ENCODE results near the gene POMC. TPM values are rescaled to one million over a fixed set of nuclear protein-coding genes. Genes with fewer than 3 reads are reported as not detected.
A peak's percentile ranks its signal among the peaks of the same experiment; 100 is the strongest.

Gene POMC
- total RNA-seq, 2 experiments from 2014 or later = 4.5 TPM

DNA sequence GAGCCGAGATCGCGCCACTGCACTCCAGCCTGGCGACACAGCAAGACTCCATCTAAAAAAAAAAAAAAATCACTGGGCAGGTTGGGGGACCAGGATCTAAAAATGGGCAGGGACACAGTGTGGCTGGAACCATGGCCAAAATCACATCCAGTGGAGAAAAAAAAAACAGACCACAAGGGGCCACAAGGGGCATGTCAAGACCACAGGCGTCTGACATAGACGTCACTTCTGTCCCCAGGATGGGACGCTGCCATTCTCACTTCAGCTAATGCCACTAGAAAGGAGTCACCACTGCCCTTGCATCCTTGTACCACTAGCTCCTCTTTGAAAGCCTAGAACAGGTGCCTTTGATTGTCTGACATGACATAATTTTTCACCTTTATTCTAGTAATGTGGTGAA, 2.5 kb upstream of the POMC start:
- H3K27me3 ChIP-seq (ENCODE audit: control insufficient read depth in 1 of 2, insufficient read depth in 2 of 2, low read length in 2 of 2) = peaks cover 34 to 40% of the 10 kb centered on the region in 2 experiments
- DNase-seq (no peak), ATAC-seq (ENCODE audit: poor library complexity) (no peak)
- Mint-ChIP-seq H3K9me3 (no peaks in the 10 kb centered on the region), H3K4me1 (ENCODE audit: low read depth) (peaks cover 23% of the 10 kb centered on the region), H3K4me3 (no peak overlapping the region), H3K27ac (no peak overlapping the region), H3K27me3 (peaks cover 69% of the 10 kb centered on the region), H3K36me3 (ENCODE audit: low read depth) (no peaks in the 10 kb centered on the region)
- H3K9me3 ChIP-seq (ENCODE audit: control insufficient read depth in 1 of 2, insufficient read depth in 1 of 2, low read length in 2 of 2) = peaks cover 0 to 5% of the 10 kb centered on the region in 2 experiments
- TF ChIP-seq, protein P1, sequence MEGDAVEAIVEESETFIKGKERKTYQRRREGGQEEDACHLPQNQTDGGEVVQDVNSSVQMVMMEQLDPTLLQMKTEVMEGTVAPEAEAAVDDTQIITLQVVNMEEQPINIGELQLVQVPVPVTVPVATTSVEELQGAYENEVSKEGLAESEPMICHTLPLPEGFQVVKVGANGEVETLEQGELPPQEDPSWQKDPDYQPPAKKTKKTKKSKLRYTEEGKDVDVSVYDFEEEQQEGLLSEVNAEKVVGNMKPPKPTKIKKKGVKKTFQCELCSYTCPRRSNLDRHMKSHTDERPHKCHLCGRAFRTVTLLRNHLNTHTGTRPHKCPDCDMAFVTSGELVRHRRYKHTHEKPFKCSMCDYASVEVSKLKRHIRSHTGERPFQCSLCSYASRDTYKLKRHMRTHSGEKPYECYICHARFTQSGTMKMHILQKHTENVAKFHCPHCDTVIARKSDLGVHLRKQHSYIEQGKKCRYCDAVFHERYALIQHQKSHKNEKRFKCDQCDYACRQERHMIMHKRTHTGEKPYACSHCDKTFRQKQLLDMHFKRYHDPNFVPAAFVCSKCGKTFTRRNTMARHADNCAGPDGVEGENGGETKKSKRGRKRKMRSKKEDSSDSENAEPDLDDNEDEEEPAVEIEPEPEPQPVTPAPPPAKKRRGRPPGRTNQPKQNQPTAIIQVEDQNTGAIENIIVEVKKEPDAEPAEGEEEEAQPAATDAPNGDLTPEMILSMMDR (IDR thresholded peaks at IDR 0.05) = no peak
- no peak overlapping the region for H3K4me3 ChIP-seq (ENCODE audit: low read length)
- ChIA-PET CTCF (no interaction called here), POLR2A (no interaction called here)
- no peak overlapping the region for H3K27ac ChIP-seq (ENCODE audit: low read depth in 1 of 2, low read length in 2 of 2)
- H3K36me3 ChIP-seq (ENCODE audit: insufficient read depth, low read length) = no peaks in the 10 kb centered on the region
- intact Hi-C loops (cut with DNase I, micrococcal nuclease) = no loop called here
- peaks cover 21% of the 10 kb centered on the region for H3K4me1 ChIP-seq (ENCODE audit: insufficient read depth, low read length)

DNA sequence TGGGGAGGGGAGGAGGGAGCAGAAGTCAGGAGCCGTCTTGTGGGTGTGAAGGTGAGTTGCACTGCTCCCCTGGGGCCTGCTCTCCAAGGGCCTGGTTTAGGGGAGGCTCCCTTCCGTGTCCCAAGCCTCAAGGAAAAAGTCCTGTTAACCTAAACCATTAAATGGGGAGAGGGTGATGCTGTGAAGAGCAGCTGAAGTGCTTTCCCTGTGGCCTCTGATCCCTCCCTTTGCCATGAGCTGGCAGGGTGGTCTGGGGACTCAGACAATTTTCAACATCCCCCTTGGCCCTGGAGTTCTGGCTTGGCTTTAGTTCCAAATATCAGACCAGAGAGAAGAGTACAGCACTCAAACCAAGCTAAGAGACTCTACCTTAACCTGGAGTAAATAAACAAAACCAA, 692 bp upstream of the POMC start:
- no peaks in the 10 kb centered on the region for H3K36me3 ChIP-seq (ENCODE audit: insufficient read depth, low read length)
- H3K27me3 Mint-ChIP-seq = peaks cover 68% of the 10 kb centered on the region
- ATAC-seq (ENCODE audit: poor library complexity) (no peak), DNase-seq (no peak)
- H3K9me3 Mint-ChIP-seq = no peaks in the 10 kb centered on the region
- H3K27ac ChIP-seq (ENCODE audit: low read depth in 1 of 2, low read length in 2 of 2) = no peak overlapping the region
- TF ChIP-seq, protein P1 (IDR thresholded peaks at IDR 0.05) = no peak
- peaks cover 27% of the 10 kb centered on the region for H3K4me1 Mint-ChIP-seq (ENCODE audit: low read depth)
- H3K4me1 ChIP-seq (ENCODE audit: insufficient read depth, low read length) = peaks cover 25% of the 10 kb centered on the region
- intact Hi-C loops (cut with DNase I, micrococcal nuclease) = loop anchor here in 1 of 2 experiments (10.0 kb wide), 1 partner anchor 206 kb away; no protein-coding TSS in a partner anchor
- CTCF ChIA-PET = no interaction called here
- H3K4me3 Mint-ChIP-seq = peak overlapping the region; percentile 72
- H3K36me3 Mint-ChIP-seq (ENCODE audit: low read depth) = no peaks in the 10 kb centered on the region
- peak overlapping the region; percentile 59 for H3K4me3 ChIP-seq (ENCODE audit: low read length)
- H3K9me3 ChIP-seq (ENCODE audit: control insufficient read depth in 1 of 2, insufficient read depth in 1 of 2, low read length in 2 of 2) = peaks cover 0 to 5% of the 10 kb centered on the region in 2 experiments
- no peak overlapping the region for H3K27ac Mint-ChIP-seq
- H3K27me3 ChIP-seq (ENCODE audit: control insufficient read depth in 1 of 2, insufficient read depth in 2 of 2, low read length in 2 of 2) = peaks cover 34 to 39% of the 10 kb centered on the region in 2 experiments
- POLR2A ChIA-PET = no interaction called here

DNA sequence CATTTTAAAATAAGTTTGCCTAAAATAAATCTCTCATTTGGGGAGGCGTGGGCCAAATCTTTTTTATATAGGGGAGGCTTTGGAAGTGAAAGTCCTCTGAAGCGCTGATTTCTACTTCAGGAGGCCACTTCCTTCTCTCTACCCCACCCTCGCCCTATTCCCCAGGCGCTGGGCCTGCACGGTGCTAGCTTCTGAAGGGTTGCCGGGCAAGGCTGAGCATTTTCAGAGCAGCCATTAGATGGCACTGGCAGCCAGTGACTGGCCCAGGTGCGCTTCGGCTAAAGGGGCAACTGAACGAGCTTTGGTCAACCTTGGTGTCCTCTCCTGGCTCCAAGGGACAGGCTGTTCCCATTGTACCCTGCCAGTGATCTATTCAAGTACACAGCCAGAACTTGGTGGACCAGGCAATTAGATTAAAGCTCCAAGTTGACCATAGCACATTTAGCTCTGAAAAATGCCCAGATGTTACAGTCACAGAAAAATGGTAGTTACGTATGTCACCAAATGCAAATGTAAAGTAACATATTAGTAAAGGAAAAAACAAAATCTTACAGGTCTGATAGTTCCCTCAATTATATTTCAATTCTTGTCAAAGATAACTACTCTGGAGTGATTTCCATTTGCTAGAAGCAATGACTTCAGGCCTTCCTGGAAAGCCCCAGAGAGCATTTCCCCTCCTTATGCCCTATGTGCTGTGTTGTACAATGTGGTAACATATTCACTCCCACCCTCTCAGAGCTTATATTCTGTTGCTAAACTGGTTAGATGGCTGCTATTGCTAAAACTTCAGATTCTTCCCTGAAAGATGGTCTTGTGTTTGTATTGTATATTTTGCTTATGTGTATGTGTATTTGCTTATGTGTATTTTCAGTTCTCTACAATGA, 2.1 kb downstream of the POMC start:
- peak overlapping the region; percentile 60 for H3K4me3 Mint-ChIP-seq
- H3K27ac Mint-ChIP-seq = peak overlapping the region; percentile 37
- peaks cover 5% of the 10 kb centered on the region for H3K36me3 Mint-ChIP-seq (ENCODE audit: low read depth)
- intact Hi-C loops (cut with DNase I, micrococcal nuclease) = loop anchor here in 1 of 2 experiments (1.0 to 10.0 kb wide), 3 partner anchors 31 to 356 kb away; no protein-coding TSS in a partner anchor
- Histone ChIP-seq H3K27me3 (ENCODE audit: control insufficient read depth in 1 of 2, insufficient read depth in 2 of 2, low read length in 2 of 2) (peaks cover 31 to 37% of the 10 kb centered on the region in 2 experiments), H3K4me1 (ENCODE audit: insufficient read depth, low read length) (peaks cover 32% of the 10 kb centered on the region), H3K4me3 (ENCODE audit: low read length) (no peak overlapping the region), H3K27ac (ENCODE audit: low read depth in 1 of 2, low read length in 2 of 2) (no peak overlapping the region), H3K9me3 (ENCODE audit: control insufficient read depth in 1 of 2, insufficient read depth in 1 of 2, low read length in 2 of 2) (peaks cover 0 to 5% of the 10 kb centered on the region in 2 experiments), H3K36me3 (ENCODE audit: insufficient read depth, low read length) (no peaks in the 10 kb centered on the region)
- ChIA-PET POLR2A (interaction anchor here (0.9 to 1.5 kb wide), 3 partner anchors 12 to 107 kb away, joined by 3 to 5 read pairs (median 5); no protein-coding TSS in a partner anchor), CTCF (interaction anchor here (0.6 to 1.0 kb wide), 2 partner anchors 31 to 659 kb away, joined by 3 to 4 read pairs; no protein-coding TSS in a partner anchor)
- DNase-seq (peak; percentile 2 to 70 (median 39)), ATAC-seq (ENCODE audit: poor library complexity) (peak; percentile 58)
- H3K27me3 Mint-ChIP-seq = peaks cover 49% of the 10 kb centered on the region
- H3K4me1 Mint-ChIP-seq (ENCODE audit: low read depth) = peaks cover 36% of the 10 kb centered on the region
- TF ChIP-seq, protein P1 (IDR thresholded peaks at IDR 0.05) = peak; percentile 59
- H3K9me3 Mint-ChIP-seq = no peaks in the 10 kb centered on the region

Data from CD4-positive, alpha-beta T cell (primary cell).